Measurements from ENCODE around the gene GRAMD2A.
"Not testable (repeated sequence)": the region's sequence is repeated elsewhere in the genome, so short reads cannot be mapped to it uniquely, and the experiment has no call there.

Gene GRAMD2A

DNA sequence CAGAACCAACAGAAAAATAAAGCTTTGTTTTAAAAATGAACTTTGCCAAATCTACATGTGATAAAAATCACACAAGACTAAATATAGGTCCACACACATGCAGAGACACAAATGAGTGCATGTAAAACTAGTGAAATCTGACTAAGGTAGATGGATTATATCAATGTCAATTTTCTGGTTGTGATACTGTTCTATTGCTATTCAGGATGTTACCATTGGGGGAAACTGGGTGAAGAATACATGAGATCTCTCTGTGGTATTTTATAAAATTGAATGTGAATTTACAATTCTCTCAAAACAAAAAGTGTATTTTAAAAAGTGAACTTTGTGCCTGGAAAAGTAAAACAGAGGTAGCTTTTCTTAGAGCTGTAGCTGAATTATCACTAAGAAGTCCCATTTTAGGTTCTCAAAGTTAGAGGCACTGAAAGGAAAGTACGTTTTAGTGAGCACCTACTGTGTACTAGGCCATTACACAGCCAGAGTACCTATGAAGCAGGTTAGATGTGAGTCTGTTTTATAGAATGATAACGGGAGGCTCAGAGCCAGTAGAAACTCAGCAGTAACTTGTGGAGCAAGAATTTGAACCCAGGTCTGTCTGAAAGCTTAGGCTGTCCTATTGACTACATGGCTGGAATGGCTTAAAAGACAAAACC, 8.2 kb downstream of the GRAMD2A start:
- DNase-seq (ENCODE audit: extremely low read depth in 1 of 2, low read depth in 1 of 2): no peak

DNA sequence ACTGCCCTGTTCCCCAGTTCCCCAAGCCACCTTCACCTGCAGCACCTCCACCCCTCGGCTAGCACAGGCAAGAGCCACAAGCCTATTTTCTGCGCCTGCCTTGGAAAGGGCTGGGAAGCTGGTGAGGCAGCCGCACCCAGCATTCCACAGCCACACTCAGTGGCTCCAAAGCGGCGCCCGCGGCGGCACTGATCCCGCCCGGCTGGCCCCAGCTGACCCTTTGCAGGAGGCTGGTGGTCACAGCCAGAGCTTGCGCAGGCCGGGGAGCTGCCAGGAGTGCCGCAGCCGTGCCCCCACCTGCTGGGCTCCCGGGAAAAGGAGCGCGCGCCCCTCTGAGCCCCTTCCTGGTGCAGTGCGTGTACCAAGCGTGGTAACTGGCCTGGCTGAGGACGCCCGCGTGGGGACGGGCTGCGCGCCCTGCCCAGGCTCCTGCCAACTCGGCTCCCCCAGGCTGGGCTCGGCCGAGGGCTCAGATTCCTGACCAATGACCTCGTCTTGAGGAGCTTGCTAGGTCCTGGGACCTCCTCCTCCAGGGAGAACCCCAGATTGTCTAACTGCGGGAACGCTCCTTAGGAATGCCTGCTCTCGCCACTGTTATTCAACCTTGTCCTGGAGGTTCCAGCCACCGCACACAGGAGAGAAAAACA, 13.3 kb downstream of the GRAMD2A start:
- DNase-seq (ENCODE audit: extremely low read depth in 1 of 2, low read depth in 1 of 2): no peak

DNA sequence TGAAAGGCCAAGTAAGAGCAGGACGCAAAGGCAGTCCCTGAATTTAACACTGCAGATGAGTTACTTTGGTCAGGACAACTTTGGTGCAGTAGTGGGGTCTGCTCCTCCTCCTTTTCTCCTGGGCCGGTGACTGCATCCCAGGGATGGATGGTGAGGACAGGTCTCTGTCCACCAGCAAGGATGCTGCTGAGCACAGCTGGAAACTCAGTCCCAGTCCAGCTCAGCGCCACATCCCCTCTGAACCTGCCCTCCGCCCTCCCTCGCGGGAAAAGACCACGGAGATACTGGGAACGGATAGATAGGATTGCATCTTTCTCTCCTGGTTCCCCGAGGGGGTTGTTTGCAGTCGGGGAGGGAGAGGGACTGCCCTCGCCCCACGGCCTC, 13.8 kb downstream of the GRAMD2A start:
- no peak for DNase-seq (ENCODE audit: extremely low read depth in 1 of 2, low read depth in 1 of 2)

DNA sequence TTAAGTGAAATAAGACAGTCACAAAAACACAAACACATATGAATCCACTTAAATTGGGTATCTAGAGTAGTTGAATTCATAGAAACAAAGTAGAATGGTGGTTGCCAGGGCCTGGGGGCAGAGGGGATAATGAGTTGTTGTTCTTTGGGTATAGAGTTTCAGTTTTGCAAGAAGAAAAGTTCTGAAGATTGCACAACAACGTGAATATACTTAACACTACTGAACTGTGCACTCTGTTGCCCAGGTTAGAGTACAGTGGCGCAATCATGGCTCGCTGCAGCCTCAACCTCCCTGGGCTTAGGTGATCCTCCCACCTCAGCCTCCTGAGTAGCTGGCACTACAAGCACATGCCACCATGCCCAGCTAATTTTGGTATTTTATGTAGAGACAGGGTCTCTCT, 14.9 kb downstream of the GRAMD2A start:
- no peak for DNase-seq (ENCODE audit: extremely low read depth in 1 of 2, low read depth in 1 of 2)

DNA sequence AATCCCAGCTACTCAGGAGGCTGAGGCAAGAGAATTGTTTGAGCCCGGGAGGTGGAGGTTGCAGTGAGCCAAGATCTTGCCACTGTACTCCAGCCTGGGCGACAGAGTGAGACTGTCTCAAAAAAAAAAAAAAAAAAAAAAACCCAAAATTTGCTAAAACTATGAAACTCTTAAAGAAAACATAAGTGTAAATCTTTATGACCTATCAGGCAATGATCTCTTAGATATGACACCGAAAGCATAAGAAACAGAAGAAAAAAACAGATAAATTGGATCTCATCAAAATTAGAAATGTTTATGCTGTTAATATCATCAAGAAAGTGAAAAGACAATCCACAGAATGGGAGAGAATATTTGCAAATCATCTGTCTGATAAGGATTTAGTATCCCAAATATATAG, 15.3 kb downstream of the GRAMD2A start:
- DNase-seq (ENCODE audit: extremely low read depth in 1 of 2, low read depth in 1 of 2): no peak

DNA sequence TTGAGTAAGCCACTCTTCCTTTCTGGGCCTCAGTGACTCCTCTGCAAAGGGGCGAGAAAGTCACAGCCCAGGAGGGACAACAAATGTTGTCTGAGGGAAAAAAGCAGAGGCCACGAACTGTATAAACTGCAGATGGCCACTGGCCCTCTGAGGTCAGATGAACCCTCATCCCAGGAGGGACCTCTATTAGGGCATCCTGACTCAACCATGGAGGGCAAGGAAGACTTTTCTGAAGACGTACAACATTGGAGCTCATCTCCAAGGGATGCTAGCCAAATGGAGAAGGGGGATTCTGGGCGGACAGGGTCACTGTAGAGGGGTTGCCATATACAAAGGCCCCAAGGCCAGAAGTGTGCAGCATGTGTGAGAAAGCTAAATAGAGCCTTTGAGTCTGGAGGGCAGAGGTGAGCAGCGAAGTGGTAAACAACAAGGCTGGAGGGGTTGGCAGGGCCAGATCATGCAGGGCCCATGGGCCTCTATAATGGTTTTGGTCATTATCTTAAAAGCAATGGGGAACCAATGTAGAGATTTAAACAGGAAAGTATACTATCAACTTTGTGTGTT, 16.7 kb downstream of the GRAMD2A start:
- DNase-seq (ENCODE audit: extremely low read depth in 1 of 2, low read depth in 1 of 2): no peak

DNA sequence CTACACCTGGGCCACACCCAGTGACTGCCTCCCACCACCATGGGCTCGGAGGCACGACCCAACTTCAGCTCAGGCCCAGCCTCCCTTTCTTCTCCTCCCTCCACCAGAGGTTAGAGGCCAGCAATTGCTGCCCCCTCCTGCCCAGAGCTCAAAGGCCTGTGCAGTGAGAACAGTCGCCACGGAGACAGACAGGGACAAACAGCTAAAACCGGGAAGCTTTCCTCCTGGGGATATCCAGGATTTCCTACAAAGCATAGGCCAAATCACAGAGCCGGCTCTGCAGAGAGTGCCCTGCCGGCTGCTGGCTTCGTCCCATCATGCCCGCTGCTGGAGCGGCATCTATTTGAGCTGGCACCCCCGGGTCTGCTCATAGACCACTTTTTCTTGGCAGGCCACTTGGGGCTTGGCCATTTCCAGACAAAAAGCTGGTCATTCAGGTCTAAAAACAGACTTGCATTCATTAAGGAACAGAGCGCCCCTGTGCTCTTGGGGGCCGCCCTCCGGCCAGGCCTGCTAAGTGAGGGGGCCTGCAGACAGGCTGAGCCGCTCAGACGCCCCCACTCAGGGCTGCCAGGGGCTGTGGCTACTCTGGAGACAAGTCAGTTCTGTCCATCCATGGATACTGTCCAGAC, 17.5 kb downstream of the GRAMD2A start:
- no peak for DNase-seq (ENCODE audit: extremely low read depth in 1 of 2, low read depth in 1 of 2)

DNA sequence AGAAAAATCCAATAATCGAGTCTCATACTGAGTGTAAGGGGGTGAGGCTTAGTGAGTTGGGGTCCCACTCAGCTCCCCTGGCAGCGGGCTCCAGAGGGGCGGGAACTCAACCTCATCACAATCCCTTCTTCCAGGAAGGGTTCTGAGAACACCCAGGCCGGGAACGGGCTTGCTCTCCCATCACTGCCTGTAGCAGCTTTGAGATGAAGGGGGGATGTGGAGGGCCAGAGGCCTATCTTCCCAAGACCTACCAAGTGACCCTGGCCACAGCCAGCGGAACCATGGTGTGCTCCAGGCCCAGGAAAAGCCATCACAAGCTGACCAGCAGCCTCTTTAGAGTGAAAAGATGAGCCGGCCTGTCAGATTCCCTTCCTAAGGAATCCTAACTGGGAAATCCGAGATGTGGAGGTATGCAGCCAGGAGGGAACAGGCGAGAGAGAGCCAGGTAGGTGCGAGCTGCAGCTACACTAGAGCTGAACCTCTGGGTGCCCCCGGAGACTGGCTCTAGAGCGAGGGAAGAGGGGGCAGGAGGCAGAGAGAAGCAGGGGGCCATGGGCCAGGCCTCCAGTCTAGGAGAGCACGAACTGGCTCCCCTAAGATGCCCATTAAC, 18.5 kb downstream of the GRAMD2A start:
- DNase-seq (ENCODE audit: extremely low read depth in 1 of 2, low read depth in 1 of 2): no peak

DNA sequence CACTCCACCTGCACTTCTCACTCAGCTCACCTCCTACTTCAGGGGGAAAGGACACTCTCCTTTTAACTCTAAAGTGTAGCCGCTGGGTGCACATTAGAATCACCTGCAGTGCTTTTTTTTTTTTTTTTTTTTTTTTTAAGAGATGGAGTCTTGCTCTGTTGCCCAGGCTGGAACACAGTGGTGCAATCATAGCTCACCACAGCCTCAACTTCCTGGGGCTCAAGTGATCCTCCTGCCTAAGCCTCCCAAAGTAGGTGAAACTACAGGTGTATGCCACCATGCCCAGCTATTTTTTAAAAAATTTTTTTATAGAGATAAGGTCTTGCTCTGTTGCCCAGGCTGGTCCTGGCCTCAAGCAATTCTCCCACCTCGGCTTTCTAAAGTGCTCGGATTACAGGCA, 20.8 kb downstream of the GRAMD2A start:
- DNase-seq (ENCODE audit: extremely low read depth in 1 of 2, low read depth in 1 of 2): no peak

DNA sequence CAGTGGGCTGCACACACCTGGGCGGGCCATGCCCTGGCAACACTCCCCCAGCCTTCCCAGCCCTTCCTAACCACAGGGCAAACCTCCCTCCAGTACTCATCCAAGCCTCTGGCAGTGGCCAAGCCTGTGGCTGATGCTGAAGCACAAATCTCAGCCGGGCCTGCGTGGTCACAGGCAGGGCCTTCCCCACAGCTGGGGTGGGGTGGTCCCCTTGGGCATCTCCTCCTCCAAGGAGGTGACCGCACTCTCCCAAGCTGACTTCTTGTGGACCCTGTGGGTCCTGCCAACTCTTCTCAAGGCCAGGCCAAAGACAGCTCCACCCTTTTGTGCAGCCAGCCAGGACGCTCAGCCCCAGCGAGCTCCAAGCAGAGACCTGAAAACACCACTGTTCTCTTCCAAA, 21.4 kb downstream of the GRAMD2A start:
- DNase-seq (ENCODE audit: extremely low read depth in 1 of 2, low read depth in 1 of 2): no peak

DNA sequence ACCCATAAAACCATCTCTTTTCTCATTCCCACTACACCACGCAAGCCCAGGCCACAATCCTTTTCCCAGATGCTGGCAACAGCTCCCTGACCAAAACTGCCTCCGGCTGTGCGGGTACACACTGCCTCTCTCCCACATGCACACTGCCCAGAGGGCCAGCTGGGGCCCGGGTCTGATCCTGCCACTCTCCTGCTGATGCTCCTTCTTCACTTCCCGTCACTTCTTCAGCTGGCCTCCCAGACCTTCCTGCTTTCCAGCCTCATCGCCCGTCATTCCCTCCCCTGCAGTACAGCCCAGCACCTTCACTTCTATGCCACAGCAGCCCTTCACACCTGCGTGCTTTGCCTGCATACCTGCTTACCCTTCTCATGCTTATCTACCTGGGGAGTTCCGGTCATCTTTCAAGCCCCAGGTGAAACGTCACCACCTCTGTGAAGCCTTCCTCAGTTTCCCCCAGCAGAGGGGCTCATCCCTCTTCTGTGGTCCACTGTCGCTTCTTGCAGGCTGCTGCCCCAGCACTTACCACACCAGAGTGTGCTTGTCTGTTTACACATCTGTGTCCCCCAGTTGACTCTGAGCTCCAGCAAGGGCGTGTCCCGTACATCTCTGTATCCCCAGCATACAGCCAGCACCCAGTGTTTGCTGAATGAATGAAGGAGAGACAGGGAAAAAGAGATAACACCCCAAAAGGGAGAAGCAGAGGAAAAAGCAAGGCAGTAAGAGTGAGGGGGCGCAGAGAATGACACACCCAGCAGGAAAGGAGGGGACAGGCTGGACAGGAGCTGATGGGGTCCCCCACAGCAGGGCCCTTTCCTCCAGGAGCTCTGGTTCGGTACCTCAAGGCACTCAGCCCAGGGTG, 22.2 kb downstream of the GRAMD2A start:
- no peak for DNase-seq (ENCODE audit: extremely low read depth in 1 of 2, low read depth in 1 of 2)

DNA sequence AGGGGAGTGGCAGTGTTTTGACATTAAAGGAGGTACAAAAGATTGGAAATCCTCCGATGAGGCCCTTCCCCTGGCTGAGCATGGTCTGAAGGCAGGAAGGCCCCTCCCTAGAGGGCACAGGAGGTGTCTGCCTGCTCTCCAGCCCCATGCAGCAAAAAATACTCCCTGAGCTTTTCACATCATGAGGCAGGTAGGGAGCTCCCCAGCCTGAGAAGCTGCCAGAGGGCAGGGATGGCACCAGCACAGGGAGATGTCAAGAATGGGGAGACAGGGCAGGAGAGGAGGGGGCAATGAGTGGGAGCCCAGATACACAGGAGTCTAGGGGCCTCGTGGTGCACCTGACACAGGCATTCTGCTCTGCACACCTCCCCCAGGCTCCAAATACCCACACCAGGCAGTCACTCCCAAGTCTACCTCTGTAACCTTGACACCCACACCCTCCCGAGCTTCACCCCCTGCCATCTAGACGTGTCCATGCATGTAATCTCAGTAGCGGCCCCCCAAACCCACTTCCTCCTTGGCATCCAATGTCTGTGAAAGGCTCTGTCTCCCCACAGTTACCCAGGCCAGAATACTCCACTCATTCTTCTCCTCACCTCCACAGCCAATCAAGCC, 22.9 kb downstream of the GRAMD2A start:
- no peak for DNase-seq (ENCODE audit: extremely low read depth in 1 of 2, low read depth in 1 of 2)

DNA sequence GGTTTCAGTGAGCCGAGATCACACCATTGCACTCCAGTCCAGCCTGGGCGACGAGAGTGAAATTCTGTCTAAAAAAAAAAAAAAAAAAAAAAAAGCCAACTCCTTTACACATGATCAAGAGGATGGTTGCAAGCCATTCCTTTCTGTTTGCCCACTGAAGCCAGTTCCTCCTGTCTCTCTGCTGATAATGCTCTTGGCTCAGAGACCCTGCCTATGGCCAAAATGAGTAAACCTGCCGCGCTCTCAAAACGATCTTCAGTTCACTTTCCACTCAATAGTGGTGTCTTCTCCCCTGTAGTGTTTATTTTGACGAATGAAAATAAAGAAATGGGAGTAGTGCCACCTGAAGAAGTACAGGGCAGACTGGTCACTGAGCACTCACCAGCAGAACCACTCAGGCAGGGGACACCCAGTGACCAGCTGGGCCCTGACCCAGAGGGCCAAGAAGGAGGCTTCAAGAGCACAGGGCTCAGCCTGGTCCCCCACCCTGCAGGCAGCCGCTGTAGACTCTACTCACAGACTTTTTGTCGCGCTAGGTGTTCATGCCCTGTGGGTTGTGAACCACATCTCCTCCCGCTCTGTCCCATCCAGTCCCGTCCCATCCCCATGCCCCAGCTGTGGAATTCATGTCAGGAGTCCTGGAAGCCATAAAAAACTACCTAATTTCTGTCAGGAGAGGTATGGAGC, 23.6 kb downstream of the GRAMD2A start:
- no peak for DNase-seq (ENCODE audit: extremely low read depth in 1 of 2, low read depth in 1 of 2)

DNA sequence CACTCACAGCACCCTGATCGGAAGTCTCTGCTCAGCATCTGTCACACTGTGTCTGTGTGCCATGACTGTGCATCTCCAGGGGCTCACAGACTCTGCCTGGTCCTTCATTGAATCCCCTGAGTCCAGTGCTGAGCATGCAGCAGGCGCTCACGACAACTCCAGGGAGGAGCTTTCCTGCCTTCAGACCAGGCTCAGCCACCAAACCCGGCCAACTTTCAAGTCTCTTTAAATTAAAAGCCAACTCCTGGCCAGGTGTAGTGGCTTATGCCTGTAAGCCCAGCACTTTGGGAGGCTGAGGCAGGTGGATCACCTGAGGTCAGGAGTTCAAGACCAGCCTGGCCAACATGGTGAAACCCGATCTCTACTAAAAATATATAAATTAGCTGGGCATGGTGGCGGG, 24.2 kb downstream of the GRAMD2A start:
- DNase-seq (ENCODE audit: extremely low read depth in 1 of 2, low read depth in 1 of 2): no peak

DNA sequence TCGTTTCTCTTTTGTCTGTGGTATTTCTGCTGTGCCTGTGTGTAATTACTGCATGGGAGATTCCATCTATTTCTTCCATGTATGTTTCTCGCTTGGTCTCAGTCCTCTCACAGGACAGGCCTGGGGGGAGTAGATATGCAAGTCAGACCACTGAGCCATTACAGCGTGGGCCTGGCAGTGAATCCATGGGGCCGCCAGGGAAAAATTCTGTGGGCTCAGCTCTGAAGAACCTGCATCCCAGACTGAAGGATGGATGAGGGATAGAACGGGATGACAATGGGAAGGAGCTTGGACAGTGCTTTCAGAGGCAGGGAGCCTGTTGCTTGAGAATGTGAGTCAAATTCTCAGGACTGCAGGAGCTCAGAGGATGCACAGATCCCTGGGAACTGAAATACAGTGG, 24.8 kb downstream of the GRAMD2A start:
- no peak for DNase-seq (ENCODE audit: extremely low read depth in 1 of 2, low read depth in 1 of 2)

DNA sequence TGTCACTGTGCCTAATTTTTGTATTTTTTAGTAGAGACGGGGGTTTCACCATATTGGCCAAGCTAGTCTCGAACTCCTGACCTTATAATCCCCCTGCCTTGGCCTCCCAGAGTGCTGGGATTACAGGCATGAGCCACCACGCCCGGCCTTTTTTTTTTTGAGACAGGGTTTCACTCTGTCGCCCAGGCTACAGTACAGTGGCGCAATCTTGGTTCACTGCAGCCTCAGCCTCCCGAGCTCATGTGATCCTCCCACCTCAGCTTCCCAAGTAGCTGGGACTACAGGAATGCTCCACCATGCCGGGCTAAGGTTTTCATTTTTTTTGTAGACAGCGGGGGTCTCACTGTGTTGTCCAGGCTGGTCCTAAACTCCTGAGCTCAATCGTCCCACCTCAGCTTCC, 25.6 kb downstream of the GRAMD2A start:
- not testable (repeated sequence) for DNase-seq (ENCODE audit: extremely low read depth in 1 of 2, low read depth in 1 of 2)

DNA sequence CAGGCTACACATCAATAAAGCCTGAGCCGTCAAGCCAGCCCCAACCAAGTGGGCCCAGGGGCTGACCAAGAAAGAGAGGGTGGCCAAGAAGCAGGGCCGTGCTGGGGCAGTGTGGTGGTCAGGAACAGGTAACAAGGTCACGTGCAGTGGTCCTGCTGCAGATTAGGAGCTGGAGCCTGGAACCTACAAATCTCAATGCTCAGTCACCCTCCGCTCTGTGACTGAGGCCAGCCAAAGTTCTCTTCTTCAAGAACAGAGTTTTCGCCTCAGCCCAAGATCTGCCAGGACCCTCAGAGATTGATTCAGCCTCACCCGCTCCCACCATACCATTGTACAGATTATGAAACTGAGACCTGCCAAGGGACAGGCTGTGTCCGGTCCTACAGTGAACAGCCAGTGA, 26.9 kb downstream of the GRAMD2A start:
- no peak for DNase-seq (ENCODE audit: extremely low read depth in 1 of 2, low read depth in 1 of 2)

DNA sequence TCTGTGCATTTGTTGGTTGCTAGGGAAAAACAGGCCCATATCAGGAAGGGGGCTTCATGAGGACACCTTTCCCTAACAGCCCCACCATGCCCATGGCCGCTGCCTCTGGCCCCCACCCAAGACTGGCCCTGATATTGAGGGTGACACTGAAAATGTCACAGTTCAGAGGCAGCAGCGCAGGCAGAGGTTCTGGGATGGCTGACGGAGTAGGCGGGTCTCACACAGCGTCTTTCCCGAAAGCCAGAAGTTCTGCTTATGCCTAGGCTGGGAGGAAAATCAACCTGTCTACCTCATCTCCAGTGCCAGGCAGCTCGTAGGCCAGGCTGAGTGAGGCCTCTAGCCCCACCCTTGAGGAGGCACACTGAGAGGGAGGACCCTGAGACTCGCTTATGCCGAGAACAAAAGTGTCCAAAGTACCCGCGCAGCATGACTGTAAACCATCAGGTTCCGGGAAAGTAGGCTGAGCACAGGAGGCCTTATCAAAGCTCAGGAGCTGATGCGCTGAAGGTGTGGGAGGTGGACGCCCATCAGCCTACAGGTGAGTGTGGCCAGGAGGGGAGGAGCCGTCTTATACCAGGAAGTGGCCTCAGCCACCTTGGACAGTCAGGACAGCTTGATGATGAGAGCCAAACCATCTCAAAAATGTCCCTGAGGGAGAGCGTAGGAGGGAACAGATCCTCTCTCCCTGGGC, 27.5 kb downstream of the GRAMD2A start:
- DNase-seq (ENCODE audit: extremely low read depth in 1 of 2, low read depth in 1 of 2): no peak

DNA sequence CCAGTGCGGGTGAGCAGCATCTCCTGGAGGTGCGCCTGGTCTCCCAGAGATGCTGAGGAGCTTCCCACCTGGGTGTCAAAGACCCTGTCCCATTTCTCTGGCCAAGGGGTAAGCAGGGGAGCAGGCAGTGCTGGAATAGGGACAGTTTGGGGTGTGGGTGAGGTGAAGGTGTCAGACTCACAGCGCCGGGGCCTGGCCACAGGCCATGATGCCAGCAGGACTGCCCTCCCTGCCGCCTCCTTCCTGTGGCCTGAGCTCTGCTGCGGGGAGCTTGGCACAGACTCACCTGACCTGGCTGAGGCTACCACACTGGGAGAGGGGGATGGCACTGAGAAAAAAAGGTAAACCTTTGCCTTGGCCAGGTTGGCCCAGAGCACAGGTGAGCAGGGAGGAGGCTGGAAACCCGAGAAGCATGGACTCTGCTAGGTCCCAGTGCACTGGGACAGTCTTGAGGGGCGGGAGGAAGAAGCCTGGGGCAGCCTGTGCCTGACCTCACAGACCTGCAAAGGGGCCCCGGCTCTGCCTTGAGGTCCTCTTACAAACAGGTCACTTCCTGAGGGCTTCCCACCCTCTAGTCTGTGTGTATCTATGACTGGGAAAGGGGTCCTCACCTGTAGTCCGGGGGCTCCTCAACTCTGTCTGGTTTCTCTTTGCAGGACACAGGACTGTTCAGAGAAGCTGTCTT, 28.2 kb downstream of the GRAMD2A start:
- no peak for DNase-seq (ENCODE audit: extremely low read depth in 1 of 2, low read depth in 1 of 2)

All from activated CD8-positive, alpha-beta memory T cell treated with anti-CD3 and anti-CD28 coated beads for 1 hour (primary cell).